ENCODE measurements around the gene SLC15A3.

SLC15A3 gene

DNA sequence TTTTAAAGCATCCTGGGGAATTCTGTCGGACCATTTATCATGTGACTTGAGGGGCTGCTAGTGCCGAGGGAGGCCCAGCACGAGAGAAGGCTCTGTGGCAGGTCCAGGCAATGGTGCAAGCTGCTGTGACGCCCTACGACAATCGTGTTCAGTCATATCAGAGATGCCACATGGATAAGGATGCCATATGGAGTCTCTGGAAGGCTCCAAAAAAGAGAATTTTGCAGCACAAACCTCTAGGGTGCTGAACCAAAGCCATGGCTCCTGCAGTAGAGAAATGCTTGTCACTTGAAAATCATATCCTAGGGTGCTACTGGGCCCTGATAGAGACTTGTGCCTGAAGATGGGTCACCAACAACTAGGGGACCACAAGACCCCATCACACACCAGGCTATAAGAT, 12.8 kb upstream of the SLC15A3 start:
- no peak for TF ChIP-seq FOXP2 (optimal IDR thresholded peaks at IDR 0.05; ENCODE audit: borderline replicate concordance, extremely low read depth, extremely low read length, insufficient read depth)
- no peak for TF ChIP-seq TAF1 (IDR thresholded peaks at IDR 0.05; ENCODE audit: borderline replicate concordance, insufficient read depth, low read length)
- no peak for TF ChIP-seq POLR2AphosphoS5 (IDR thresholded peaks at IDR 0.05; ENCODE audit: low read depth, low read length)
- TF ChIP-seq, protein P1, sequence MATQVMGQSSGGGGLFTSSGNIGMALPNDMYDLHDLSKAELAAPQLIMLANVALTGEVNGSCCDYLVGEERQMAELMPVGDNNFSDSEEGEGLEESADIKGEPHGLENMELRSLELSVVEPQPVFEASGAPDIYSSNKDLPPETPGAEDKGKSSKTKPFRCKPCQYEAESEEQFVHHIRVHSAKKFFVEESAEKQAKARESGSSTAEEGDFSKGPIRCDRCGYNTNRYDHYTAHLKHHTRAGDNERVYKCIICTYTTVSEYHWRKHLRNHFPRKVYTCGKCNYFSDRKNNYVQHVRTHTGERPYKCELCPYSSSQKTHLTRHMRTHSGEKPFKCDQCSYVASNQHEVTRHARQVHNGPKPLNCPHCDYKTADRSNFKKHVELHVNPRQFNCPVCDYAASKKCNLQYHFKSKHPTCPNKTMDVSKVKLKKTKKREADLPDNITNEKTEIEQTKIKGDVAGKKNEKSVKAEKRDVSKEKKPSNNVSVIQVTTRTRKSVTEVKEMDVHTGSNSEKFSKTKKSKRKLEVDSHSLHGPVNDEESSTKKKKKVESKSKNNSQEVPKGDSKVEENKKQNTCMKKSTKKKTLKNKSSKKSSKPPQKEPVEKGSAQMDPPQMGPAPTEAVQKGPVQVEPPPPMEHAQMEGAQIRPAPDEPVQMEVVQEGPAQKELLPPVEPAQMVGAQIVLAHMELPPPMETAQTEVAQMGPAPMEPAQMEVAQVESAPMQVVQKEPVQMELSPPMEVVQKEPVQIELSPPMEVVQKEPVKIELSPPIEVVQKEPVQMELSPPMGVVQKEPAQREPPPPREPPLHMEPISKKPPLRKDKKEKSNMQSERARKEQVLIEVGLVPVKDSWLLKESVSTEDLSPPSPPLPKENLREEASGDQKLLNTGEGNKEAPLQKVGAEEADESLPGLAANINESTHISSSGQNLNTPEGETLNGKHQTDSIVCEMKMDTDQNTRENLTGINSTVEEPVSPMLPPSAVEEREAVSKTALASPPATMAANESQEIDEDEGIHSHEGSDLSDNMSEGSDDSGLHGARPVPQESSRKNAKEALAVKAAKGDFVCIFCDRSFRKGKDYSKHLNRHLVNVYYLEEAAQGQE (IDR thresholded peaks at IDR 0.05; ENCODE audit: insufficient read depth in 1 of 2, low read depth in 2 of 2, low read length in 2 of 2) = no peak
- TF ChIP-seq SIN3A (IDR thresholded peaks at IDR 0.05; ENCODE audit: borderline replicate concordance, insufficient read depth, low read length) = no peak

DNA sequence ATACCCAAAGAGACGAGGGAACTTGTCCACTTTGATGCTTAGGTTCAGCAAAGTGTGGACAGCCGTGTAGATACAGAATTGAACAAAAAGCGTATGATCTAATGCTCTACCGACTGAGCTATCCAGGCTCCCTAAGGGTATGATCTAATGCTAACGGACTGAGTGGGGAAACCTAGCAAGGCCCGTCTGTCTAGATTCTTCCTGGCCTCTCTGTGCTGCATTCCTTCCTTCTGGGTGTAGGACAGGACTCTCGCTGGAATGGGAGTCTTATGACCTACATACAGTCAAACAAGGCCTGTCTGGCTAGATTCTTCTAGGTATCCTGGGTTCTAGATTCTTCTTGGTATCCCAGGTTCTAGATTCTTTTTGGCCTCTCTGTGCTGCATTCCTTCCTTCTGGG, 8.4 kb upstream of the SLC15A3 start:
- no peak for TF ChIP-seq TAF1 (IDR thresholded peaks at IDR 0.05; ENCODE audit: borderline replicate concordance, insufficient read depth, low read length)
- TF ChIP-seq FOXP2 (optimal IDR thresholded peaks at IDR 0.05; ENCODE audit: borderline replicate concordance, extremely low read depth, extremely low read length, insufficient read depth) = no peak
- TF ChIP-seq, protein P1 (IDR thresholded peaks at IDR 0.05; ENCODE audit: insufficient read depth in 1 of 2, low read depth in 2 of 2, low read length in 2 of 2) = no peak
- TF ChIP-seq SIN3A (IDR thresholded peaks at IDR 0.05; ENCODE audit: borderline replicate concordance, insufficient read depth, low read length) = no peak
- no peak for TF ChIP-seq POLR2AphosphoS5 (IDR thresholded peaks at IDR 0.05; ENCODE audit: low read depth, low read length)

DNA sequence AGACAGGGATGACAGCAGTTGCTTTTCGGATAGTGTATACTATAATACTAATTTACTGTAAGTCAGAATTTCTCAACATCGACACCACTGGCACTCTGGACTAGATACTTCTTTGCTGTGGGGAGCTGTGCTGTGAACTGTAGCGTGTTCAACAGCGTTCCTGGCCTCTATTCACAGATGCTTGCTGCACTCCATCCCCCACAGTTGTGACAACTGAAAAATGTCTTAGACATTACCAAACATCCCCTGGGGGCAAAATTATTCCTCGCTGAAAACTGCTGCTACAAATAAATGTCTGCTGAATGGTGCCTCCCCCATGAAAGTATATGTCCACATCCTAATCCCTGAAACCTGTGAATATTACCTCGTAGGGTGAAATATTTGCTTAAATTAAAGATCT, 7.5 kb upstream of the SLC15A3 start:
- no peak for TF ChIP-seq FOXP2 (optimal IDR thresholded peaks at IDR 0.05; ENCODE audit: borderline replicate concordance, extremely low read depth, extremely low read length, insufficient read depth)
- no peak for TF ChIP-seq SIN3A (IDR thresholded peaks at IDR 0.05; ENCODE audit: borderline replicate concordance, insufficient read depth, low read length)
- TF ChIP-seq, protein P1 (IDR thresholded peaks at IDR 0.05; ENCODE audit: insufficient read depth in 1 of 2, low read depth in 2 of 2, low read length in 2 of 2) = no peak
- no peak for TF ChIP-seq TAF1 (IDR thresholded peaks at IDR 0.05; ENCODE audit: borderline replicate concordance, insufficient read depth, low read length)
- no peak for TF ChIP-seq POLR2AphosphoS5 (IDR thresholded peaks at IDR 0.05; ENCODE audit: low read depth, low read length)

DNA sequence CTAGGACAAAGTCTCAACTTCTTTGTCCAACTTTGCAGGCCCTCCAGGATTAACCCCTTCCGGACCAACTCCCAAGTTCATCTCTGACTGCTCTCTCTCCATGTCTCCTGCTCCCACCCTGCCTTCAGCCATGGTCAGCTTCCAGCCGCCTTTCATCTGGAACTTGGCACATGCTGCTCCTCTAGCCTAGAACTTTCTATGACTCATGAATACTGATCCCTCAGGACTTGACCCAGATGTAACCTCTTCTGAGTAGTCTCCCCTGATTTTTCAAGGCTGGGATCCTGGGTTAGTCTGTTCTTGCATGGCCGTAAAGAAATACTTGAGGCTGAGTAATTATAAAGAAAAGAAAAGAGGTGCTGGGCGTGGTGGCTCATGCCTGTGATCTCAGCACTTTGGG, 5.2 kb upstream of the SLC15A3 start:
- no peak for TF ChIP-seq FOXP2 (optimal IDR thresholded peaks at IDR 0.05; ENCODE audit: borderline replicate concordance, extremely low read depth, extremely low read length, insufficient read depth)
- TF ChIP-seq, protein P1 (IDR thresholded peaks at IDR 0.05; ENCODE audit: insufficient read depth in 1 of 2, low read depth in 2 of 2, low read length in 2 of 2) = no peak
- TF ChIP-seq POLR2AphosphoS5 (IDR thresholded peaks at IDR 0.05; ENCODE audit: low read depth, low read length) = no peak
- no peak for TF ChIP-seq SIN3A (IDR thresholded peaks at IDR 0.05; ENCODE audit: borderline replicate concordance, insufficient read depth, low read length)
- no peak for TF ChIP-seq TAF1 (IDR thresholded peaks at IDR 0.05; ENCODE audit: borderline replicate concordance, insufficient read depth, low read length)

DNA sequence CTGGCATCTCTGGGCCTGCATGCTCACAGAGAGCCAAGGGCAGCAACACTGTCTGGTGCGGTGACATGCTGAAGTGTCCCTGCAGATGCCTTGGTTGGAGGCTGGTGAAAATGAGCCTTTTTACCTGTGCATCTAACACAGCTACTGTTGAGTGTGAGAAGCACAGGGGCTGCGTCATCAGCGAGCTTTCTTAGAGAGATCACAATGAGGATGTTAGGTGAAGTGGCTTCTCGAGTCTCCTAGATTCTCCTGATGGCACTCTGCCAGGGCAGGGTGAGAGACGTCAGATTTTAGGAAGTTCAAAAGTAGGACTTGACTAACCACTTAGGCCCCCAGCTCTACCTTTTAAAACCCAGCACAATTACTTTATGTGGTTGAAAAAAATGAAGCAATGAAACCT, 3.6 kb upstream of the SLC15A3 start:
- TF ChIP-seq, protein P1 (IDR thresholded peaks at IDR 0.05; ENCODE audit: insufficient read depth in 1 of 2, low read depth in 2 of 2, low read length in 2 of 2) = no peak
- TF ChIP-seq FOXP2 (optimal IDR thresholded peaks at IDR 0.05; ENCODE audit: borderline replicate concordance, extremely low read depth, extremely low read length, insufficient read depth) (no peak), TAF1 (IDR thresholded peaks at IDR 0.05; ENCODE audit: borderline replicate concordance, insufficient read depth, low read length) (no peak), POLR2AphosphoS5 (IDR thresholded peaks at IDR 0.05; ENCODE audit: low read depth, low read length) (no peak), SIN3A (IDR thresholded peaks at IDR 0.05; ENCODE audit: borderline replicate concordance, insufficient read depth, low read length) (no peak)

All from PFSK-1 (cell line).